H1 (cell line): ENCODE results near the gene DLK2. TPM values are rescaled to one million over a fixed set of nuclear protein-coding genes. Genes with fewer than 3 reads are reported as not detected.
"Not testable (repeated sequence)": the region's sequence is repeated elsewhere in the genome, so short reads cannot be mapped to it uniquely, and the experiment has no call there.

ENCODE experiments used
- CTCF ChIA-PET: fragments of 300-600 bp; sonication (Branson Sonifier 250); formaldehyde crosslinking; loops from one replicate; lab custom pipeline; 2021; ENCODE audit not compliant: partially characterized antibody; lab: Charles Lee
- POLR2A ChIA-PET: fragments of 300-600 bp; sonication (Branson Sonifier 250); formaldehyde crosslinking; loops from one replicate; lab custom pipeline; 2021; ENCODE audit warnings: inconsistent platforms; ENCODE audit not compliant: partially characterized antibody; lab: Charles Lee
- DNase-seq, 2 experiments: peaks; one replicate each; pipeline versions ENCODE4 v3.0.0 to v3.0.0-alpha.2; 2010 to 2022; ENCODE audit warnings: low spot score in 2 of 2, low read depth in 1 of 2, mixed read lengths in 1 of 2
- FAIRE-seq: peaks from 2 replicates; lab custom pipeline; 2011; peaks lifted over from hg19 to GRCh38; lab: Jason Lieb, UNC
- H2AFZ ChIP-seq: 2 replicates; pipeline ENCODE4 v1.8.1; 2012; ENCODE audit warnings: low read length, inconsistent platforms
- H2AK5ac ChIP-seq: 2 replicates; pipeline ENCODE4 v1.6.1; 2013; ENCODE audit warnings: low read depth, low read length
- H2BK120ac ChIP-seq: replicated peaks from 2 replicates; pipeline ENCODE3; 2013; ENCODE audit warnings: low read depth, low read length, inconsistent platforms
- H2BK12ac ChIP-seq: 2 replicates; pipeline ENCODE4 v1.6.1; 2013; ENCODE audit warnings: low read depth, low read length
- H2BK15ac ChIP-seq: 2 replicates; pipeline ENCODE4 v1.6.1; 2013; ENCODE audit warnings: low read length
- H2BK20ac ChIP-seq: 2 replicates; pipeline ENCODE4 v1.6.1; 2013; ENCODE audit warnings: low read length
- H2BK5ac ChIP-seq: 2 replicates; pipeline ENCODE4 v1.6.1; 2013; ENCODE audit warnings: low read depth, low read length
- H3K14ac ChIP-seq: 2 replicates; pipeline ENCODE4 v1.6.1; 2013; ENCODE audit warnings: inconsistent platforms; ENCODE audit not compliant: insufficient read length
- H3K18ac ChIP-seq: 2 replicates; pipeline ENCODE4 v1.6.1; 2013; ENCODE audit warnings: low read length; ENCODE audit errors: extremely low read depth
- H3K23ac ChIP-seq: 2 replicates; pipeline ENCODE4 v1.6.1; 2013; ENCODE audit warnings: inconsistent platforms; ENCODE audit not compliant: insufficient read length
- H3K23me2 ChIP-seq: 2 replicates; pipeline ENCODE4 v1.6.1; 2013; ENCODE audit warnings: low read depth, low read length
- H3K27ac ChIP-seq: 2 replicates; pipeline ENCODE4 v1.6.1; 2011; ENCODE audit warnings: low read depth, low read length, inconsistent platforms
- H3K27me3 ChIP-seq, 4 experiments: replicated peaks in 1 of 4; 1 replicate in 1 of 4; 2 replicates in 3 of 4; pipeline versions ENCODE4 v1.6.1 to v1.8.1; 2011 to 2013; ENCODE audit warnings: low read length in 3 of 4, mild to moderate bottlenecking in 3 of 4, inconsistent platforms in 2 of 4, mixed read lengths in 2 of 4, moderate library complexity in 1 of 4; ENCODE audit not compliant: control insufficient read depth in 3 of 4, insufficient read depth in 3 of 4; ENCODE audit errors: extremely low read depth in 1 of 4
- H3K36me3 ChIP-seq, 4 experiments: 2 replicates each; pipeline versions ENCODE4 v1.6.1 to v1.8.1; 2011 to 2013; ENCODE audit warnings: mild to moderate bottlenecking in 4 of 4, low read length in 3 of 4, moderate library complexity in 2 of 4, control low read depth in 1 of 4, inconsistent platforms in 1 of 4; ENCODE audit not compliant: insufficient read depth in 4 of 4, control insufficient read depth in 2 of 4
- H3K4ac ChIP-seq: replicated peaks from 2 replicates; pipeline ENCODE3; 2013; ENCODE audit warnings: low read length, low read depth, mixed read lengths, inconsistent platforms; ENCODE audit not compliant: insufficient read length
- H3K4me1 ChIP-seq, 4 experiments: replicated peaks in 1 of 4; 1 replicate in 1 of 4; 2 replicates in 3 of 4; pipeline versions ENCODE4 v1.6.1 to v1.8.1; 2011 to 2013; ENCODE audit warnings: low read length in 3 of 4, inconsistent platforms in 2 of 4, mixed read lengths in 1 of 4; ENCODE audit not compliant: insufficient read depth in 4 of 4, control insufficient read depth in 3 of 4
- H3K4me2 ChIP-seq, 2 experiments: 2 replicates each; pipeline versions ENCODE4 v1.6.1 to v1.8.1; 2011 to 2013; ENCODE audit warnings: low read depth in 2 of 2, low read length in 2 of 2, control low read depth in 1 of 2, inconsistent platforms in 1 of 2, mild to moderate bottlenecking in 1 of 2; ENCODE audit not compliant: insufficient read depth in 1 of 2
- H3K4me3 ChIP-seq, 4 experiments: fragments of 200-600, 300-600 bp in 1 of 4; sonication (generic), shearing (Covaris generic), sonication (Bioruptor Twin) in 1 of 4; 2 replicates each; pipeline versions ENCODE4 v1.5.1 to v1.8.1; 2011 to 2016; ENCODE audit warnings: low read length in 4 of 4, low read depth in 3 of 4, control low read depth in 2 of 4, inconsistent platforms in 2 of 4, mild to moderate bottlenecking in 2 of 4, mixed read lengths in 1 of 4, moderate library complexity in 1 of 4; ENCODE audit not compliant: insufficient read depth in 2 of 4; ENCODE audit errors: extremely low read depth in 1 of 4
- H3K56ac ChIP-seq: replicated peaks from 2 replicates; pipeline ENCODE3; 2013; ENCODE audit warnings: low read depth, mild to moderate bottlenecking, mixed read lengths, low read length, inconsistent platforms; ENCODE audit not compliant: insufficient read length
- H3K79me1 ChIP-seq: 2 replicates; pipeline ENCODE4 v1.6.1; 2013; ENCODE audit warnings: low read depth, low read length, control low read depth
- H3K79me2 ChIP-seq, 2 experiments: 2 replicates each; pipeline versions ENCODE4 v1.6.1 to v1.8.1; 2012 to 2013; ENCODE audit warnings: low read length in 2 of 2, mild to moderate bottlenecking in 2 of 2, inconsistent platforms in 1 of 2; ENCODE audit not compliant: insufficient read depth in 2 of 2, control insufficient read depth in 1 of 2
- H3K9ac ChIP-seq, 4 experiments: replicated peaks in 1 of 4; 1 replicate in 1 of 4; 2 replicates in 3 of 4; pipeline versions ENCODE4 v1.6.1 to v1.8.1; 2011 to 2013; ENCODE audit warnings: low read depth in 3 of 4, low read length in 3 of 4, control low read depth in 2 of 4, mild to moderate bottlenecking in 2 of 4, moderate library complexity in 2 of 4, inconsistent platforms in 1 of 4; ENCODE audit errors: extremely low read depth in 1 of 4
- H3K9me3 ChIP-seq, 2 experiments: 2 replicates each; pipeline versions ENCODE4 v1.6.1 to v1.8.1; 2012 to 2013; ENCODE audit warnings: mild to moderate bottlenecking in 2 of 2, moderate library complexity in 2 of 2, control low read depth in 1 of 2, inconsistent platforms in 1 of 2, low read depth in 1 of 2, low read length in 1 of 2, mixed read lengths in 1 of 2; ENCODE audit not compliant: insufficient read depth in 2 of 2
- H4K20me1 ChIP-seq, 2 experiments: replicated peaks in 1 of 2; 2 replicates each; pipeline versions ENCODE3 to v1.8.1; 2011 to 2013; ENCODE audit warnings: inconsistent platforms in 2 of 2, low read length in 2 of 2, mild to moderate bottlenecking in 1 of 2; ENCODE audit not compliant: insufficient read depth in 2 of 2, control insufficient read depth in 1 of 2
- H4K5ac ChIP-seq: 2 replicates; pipeline ENCODE4 v1.6.1; 2013; ENCODE audit warnings: low read length, low read depth, mixed read lengths, inconsistent platforms; ENCODE audit not compliant: insufficient read length
- H4K8ac ChIP-seq: 2 replicates; pipeline ENCODE4 v1.8.0; 2013; ENCODE audit warnings: mild to moderate bottlenecking, moderate library complexity, low read length, inconsistent platforms; ENCODE audit not compliant: insufficient read depth; ENCODE audit errors: extremely low read depth
- H4K91ac ChIP-seq: replicated peaks from 2 replicates; pipeline ENCODE3; 2013; ENCODE audit warnings: low read length, mixed read lengths, inconsistent platforms; ENCODE audit not compliant: insufficient read length
- WGBS, 2 experiments: shearing (Covaris generic) in 1 of 2; methylation state at CpG; one replicate each; pipeline versions ENCODE4 v1.1.6 to v1.1.7; 2013 to 2015; ENCODE audit warnings: low lambda C conversion rate in 2 of 2, mixed read lengths in 2 of 2, inconsistent platforms in 1 of 2, low coverage in 1 of 2, missing lambda C conversion rate in 1 of 2; ENCODE audit not compliant: insufficient replicate concordance in 2 of 2, insufficient coverage in 1 of 2, insufficient read length in 1 of 2; ENCODE audit errors: extremely low coverage in 1 of 2, missing lambda C conversion rate in 1 of 2; 5-methylcytosine and 5-hydroxymethylcytosine counted together
- polyA plus RNA-seq, 7 experiments: library from polyadenylated mRNA; depleted of rRNA in 3 of 7; stranded (reverse) in 5 of 7; unstranded in 2 of 7; fragments of >200 nt in 5 of 7; fragments of 200-250 nt in 2 of 7; gene quantifications; 1 replicate in 5 of 7; 2 replicates in 1 of 7; 4 replicates in 1 of 7; pipeline versions ENCODE4 v1.2.1 to v1.2.3, GENCODE V29; 2011 to 2013; ENCODE audit warnings: missing spikeins in 2 of 7, mixed read lengths in 2 of 7
- total RNA-seq: library from RNA; stranded (reverse); fragmentation: NEBNext Ultra II Directional; extraction: Animal tissue kit (Norgen Biotek cat#: 25700); gene quantifications from 2 replicates; pipeline ENCODE4 v1.2.1, GENCODE V29; 2021

Gene DLK2
- total and polyA plus RNA-seq, 2 of the 8 experiments (the other 6 are each of a cell fraction or from before 2014, with no cell fraction given), result 0.37 to 0.80 TPM

GRCh38 chr6:43425083-43425482 lies 30.3 kb downstream of the DLK2 start:
- not testable (repeated sequence) for H3K36me3 ChIP-seq
- 89% methylated on average over 9 of the region's 33 CpGs; no CpG with 5 or more reads in 1 of the 2 experiments for WGBS, 2 experiments

More at GRCh38 chr6:43425083-43425482, 30.3 kb downstream of the DLK2 start:
- H3K4me3 ChIP-seq, H3K14ac ChIP-seq, H2AFZ ChIP-seq, H3K23me2 ChIP-seq, H3K79me1 ChIP-seq, H3K27me3 ChIP-seq, DNase-seq, H4K91ac ChIP-seq, H3K9me3 ChIP-seq, FAIRE-seq, H4K8ac ChIP-seq, H3K23ac ChIP-seq, CTCF ChIA-PET, H3K56ac ChIP-seq, H3K79me2 ChIP-seq, H2BK5ac ChIP-seq, H2BK120ac ChIP-seq, H2BK20ac ChIP-seq, H2BK15ac ChIP-seq, H3K4ac ChIP-seq, H3K4me1 ChIP-seq, H3K18ac ChIP-seq, H2AK5ac ChIP-seq, H4K20me1 ChIP-seq, H4K5ac ChIP-seq, H3K9ac ChIP-seq, H3K4me2 ChIP-seq, H3K27ac ChIP-seq, H2BK12ac ChIP-seq: not testable (repeated sequence)
- POLR2A ChIA-PET, result interaction anchor here (2.8 kb wide), 1 partner anchor 81 kb away, joined by 7 read pairs; no protein-coding TSS in a partner anchor
